DOHH2 (cell line): ENCODE measurements around the gene SPDYC.

Source experiments
- H3F3A ChIP-seq: fragments of 200-600 bp; sonication (generic), shearing (Covaris generic); 2 replicates; pipeline ENCODE4 v1.6.0; 2016; ENCODE audit warnings: antibody characterized with exemption, mild to moderate bottlenecking; ENCODE audit not compliant: control insufficient read depth, insufficient read depth
- H3K27ac ChIP-seq: fragments of 200-600 bp; sonication (generic); 2 replicates; pipeline ENCODE4 v1.5.1; 2014; ENCODE audit warnings: low read depth, mild to moderate bottlenecking, low read length, moderate library complexity
- H3K27me3 ChIP-seq: fragments of 200-600 bp; sonication (generic); 2 replicates; pipeline ENCODE4 v1.6.1; 2014; ENCODE audit warnings: mild to moderate bottlenecking, low read length, mixed read lengths; ENCODE audit not compliant: control insufficient read depth
- H3K36me3 ChIP-seq: fragments of 200-600 bp; sonication (generic); 2 replicates; pipeline ENCODE4 v1.6.1; 2014; ENCODE audit warnings: mild to moderate bottlenecking, low read length, moderate library complexity, mixed read lengths; ENCODE audit not compliant: control insufficient read depth
- H3K4me1 ChIP-seq: fragments of 200-600 bp; sonication (generic); 2 replicates; pipeline ENCODE4 v1.6.1; 2014; ENCODE audit warnings: mild to moderate bottlenecking, low read length, mixed read lengths; ENCODE audit not compliant: control insufficient read depth
- H3K4me2 ChIP-seq: fragments of 200-600 bp; sonication (generic); 2 replicates; pipeline ENCODE4 v1.6.0; 2014; ENCODE audit warnings: mild to moderate bottlenecking, low read length, moderate library complexity
- H3K4me3 ChIP-seq: fragments of 200-600 bp; sonication (generic); 2 replicates; pipeline ENCODE4 v1.5.1; 2014; ENCODE audit warnings: mild to moderate bottlenecking, low read length, mixed read lengths
- H3K79me2 ChIP-seq: fragments of 200-600 bp; sonication (generic); 2 replicates; pipeline ENCODE4 v1.6.1; 2014; ENCODE audit warnings: mild to moderate bottlenecking, low read length, mixed read lengths; ENCODE audit not compliant: control insufficient read depth
- H3K9me2 ChIP-seq: fragments of 200-600 bp; sonication (generic); replicated peaks from 2 replicates; pipeline ENCODE4 v1.6.1; 2014; ENCODE audit warnings: mild to moderate bottlenecking, low read length, mixed read lengths; ENCODE audit not compliant: control insufficient read depth
- H3K9me3 ChIP-seq: fragments of 200-600 bp; sonication (generic); 2 replicates; pipeline ENCODE4 v1.6.1; 2014; ENCODE audit warnings: antibody characterized with exemption, low read length, mixed read lengths; ENCODE audit not compliant: control insufficient read depth, insufficient read depth
- H4K20me1 ChIP-seq: fragments of 200-600 bp; sonication (generic); 2 replicates; pipeline ENCODE4 v1.6.0; 2014; ENCODE audit warnings: low read depth, mild to moderate bottlenecking, antibody characterized with exemption, low read length, moderate library complexity; ENCODE audit not compliant: control insufficient read depth, insufficient read depth
- CTCF ChIP-seq: fragments of 200-600 bp; sonication (generic); IDR thresholded peaks from one replicate; pipeline ENCODE4 v1.5.1; 2014; ENCODE audit warnings: antibody characterized with exemption, mild to moderate bottlenecking, low read depth, low read length; ENCODE audit not compliant: poor library complexity, severe bottlenecking
- EZH2phosphoT487 ChIP-seq: fragments of 200-600 bp; sonication (generic); IDR thresholded peaks from 2 replicates; pipeline ENCODE4 v1.6.1; 2017; ENCODE audit warnings: borderline replicate concordance, mild to moderate bottlenecking, antibody characterized with exemption, low read length, moderate library complexity, mixed read lengths

SPDYC gene

GRCh38 chr11:65205602-65205967 is 35.6 kb downstream of the SPDYC start:
- no peaks in the 10 kb centered on the region for H3K4me1 ChIP-seq
- H3K4me2 ChIP-seq = no peak overlapping the region
- no peaks in the 10 kb centered on the region for H3K9me3 ChIP-seq
- H3K9me2 ChIP-seq = no peaks in the 10 kb centered on the region
- peaks cover 3% of the 10 kb centered on the region; the same call in 1 of the 2 replicates for H3F3A ChIP-seq
- H3K4me3 ChIP-seq = no peak overlapping the region
- no peak overlapping the region for H3K27ac ChIP-seq
- H3K27me3 ChIP-seq = no peaks in the 10 kb centered on the region
- peaks cover 49% of the 10 kb centered on the region for H3K36me3 ChIP-seq
- TF ChIP-seq EZH2phosphoT487 (no peak), CTCF (no peak)
- no peaks in the 10 kb centered on the region for H3K79me2 ChIP-seq
- H4K20me1 ChIP-seq = no peaks in the 10 kb centered on the region

- Histone ChIP-seq H4K20me1 (no peaks in the 10 kb centered on the region), H3K27ac (no peak overlapping the region), H3K36me3 (peaks cover 51% of the 10 kb centered on the region)
Measured at GRCh38 chr11:65206441-65206841, 36.4 kb downstream of the SPDYC start.

GRCh38 chr11:65206901-65207300 is 36.9 kb downstream of the SPDYC start:
- Histone ChIP-seq H3K79me2 (no peaks in the 10 kb centered on the region), H3K4me3 (no peak overlapping the region), H3K4me2 (no peak overlapping the region), H3K9me2 (no peaks in the 10 kb centered on the region), H3K36me3 (peaks cover 51% of the 10 kb centered on the region), H3K27ac (no peak overlapping the region), H3K9me3 (no peaks in the 10 kb centered on the region), H3K27me3 (no peaks in the 10 kb centered on the region), H3K4me1 (no peaks in the 10 kb centered on the region), H4K20me1 (no peaks in the 10 kb centered on the region), H3F3A (peaks cover 3% of the 10 kb centered on the region; the same call in 1 of the 2 replicates)
- TF ChIP-seq CTCF (no peak), EZH2phosphoT487 (no peak)

More at GRCh38 chr11:65206441-65206841, 36.4 kb downstream of the SPDYC start:
- Histone ChIP-seq H3K9me2 (no peaks in the 10 kb centered on the region), H3K9me3 (no peaks in the 10 kb centered on the region), H3K4me2 (no peak overlapping the region), H3F3A (peaks cover 3% of the 10 kb centered on the region; the same call in 1 of the 2 replicates), H3K4me3 (no peak overlapping the region), H3K27me3 (no peaks in the 10 kb centered on the region), H3K4me1 (no peaks in the 10 kb centered on the region), H3K79me2 (no peaks in the 10 kb centered on the region)
- no peak for TF ChIP-seq CTCF
- no peak for TF ChIP-seq EZH2phosphoT487
